ENCODE results near the gene GNAZ. TPM values are rescaled to one million over a fixed set of nuclear protein-coding genes. Genes with fewer than 3 reads are reported as not detected.
"Not testable (repeated sequence)": the region's sequence is repeated elsewhere in the genome, so short reads cannot be mapped to it uniquely, and the experiment has no call there.

Gene GNAZ
- polyA plus RNA-seq, 1 donor = 4.7 TPM

DNA sequence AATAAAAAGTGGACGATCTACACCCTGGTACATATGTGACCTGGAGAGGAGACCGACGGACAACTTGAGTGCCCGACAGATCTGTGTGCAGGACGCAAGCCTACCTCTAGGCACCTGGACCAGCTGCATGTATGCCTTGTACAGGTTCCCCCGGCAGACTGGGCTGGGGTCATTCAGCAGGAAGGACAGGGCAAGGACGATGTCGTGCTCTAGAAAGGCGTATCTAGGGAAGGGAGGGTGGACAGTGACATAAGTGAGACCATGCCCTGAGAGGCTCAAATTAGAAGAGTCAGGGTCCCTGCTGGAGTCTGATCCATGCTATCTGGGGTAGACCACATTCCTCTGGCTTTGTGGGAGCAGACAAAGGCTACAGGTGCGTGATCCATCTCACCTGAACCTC, 63.6 kb downstream of the GNAZ start:
- DNase-seq = no peak

- DNase-seq = not testable (repeated sequence)
Observed at GRCh38 chr22:23136991-23137390, 66.7 kb downstream of the GNAZ start.

DNA sequence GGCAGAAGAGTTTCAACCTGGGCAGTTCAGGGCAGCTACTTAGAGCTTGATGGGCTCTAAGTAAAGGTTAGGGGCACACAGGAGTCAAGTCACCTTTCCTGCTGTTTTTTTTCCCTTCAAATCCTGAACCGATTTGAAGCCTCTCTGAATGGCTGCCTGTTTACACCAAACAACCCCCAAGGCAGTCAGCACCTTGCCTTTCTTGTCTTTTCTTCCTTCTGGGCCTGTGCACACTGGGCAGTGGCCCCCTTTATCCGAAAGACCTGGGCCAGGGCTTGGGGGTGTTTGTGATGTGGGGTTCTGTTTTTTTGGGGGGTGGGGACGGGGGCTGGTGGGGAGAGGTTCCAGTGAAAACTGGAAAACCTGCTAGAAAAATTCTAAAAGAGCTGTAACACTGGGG, 67.1 kb downstream of the GNAZ start:
- no peak for DNase-seq

- DNase-seq = no peak
Observed at GRCh38 chr22:23137905-23138561, 67.7 kb downstream of the GNAZ start.

- DNase-seq = no peak
Observed at GRCh38 chr22:23138584-23139435, 68.5 kb downstream of the GNAZ start.

GRCh38 chr22:23140385-23140784, 70.1 kb downstream of the GNAZ start:
- no peak for DNase-seq

DNA sequence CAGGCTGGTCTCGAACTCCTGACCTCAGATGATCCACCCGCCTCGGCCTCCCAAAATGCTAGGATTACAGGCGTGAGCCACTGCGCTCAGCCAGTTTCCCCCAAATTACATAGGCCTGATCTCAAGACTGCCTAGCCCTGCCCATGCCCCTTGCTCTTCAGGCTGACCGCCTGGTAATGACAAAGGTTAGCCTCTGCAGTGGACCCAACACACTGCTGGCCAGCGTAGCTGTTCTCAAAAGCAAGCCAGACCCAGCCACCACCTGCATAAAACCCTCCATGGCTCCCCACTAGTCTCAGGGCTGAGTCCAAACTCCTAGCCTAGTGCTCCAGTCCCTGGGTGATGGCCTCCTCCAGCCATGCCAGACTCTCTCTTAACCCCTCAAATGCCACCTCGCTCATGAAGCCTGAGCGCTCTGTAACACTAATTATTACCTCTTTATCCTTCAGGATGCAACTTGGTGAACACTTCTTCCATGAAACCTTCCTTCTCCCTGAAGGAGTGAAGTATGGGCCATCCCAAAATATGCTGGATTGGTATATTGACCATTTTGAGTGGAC, 72.3 kb downstream of the GNAZ start:
- DNase-seq = no peak

DNA sequence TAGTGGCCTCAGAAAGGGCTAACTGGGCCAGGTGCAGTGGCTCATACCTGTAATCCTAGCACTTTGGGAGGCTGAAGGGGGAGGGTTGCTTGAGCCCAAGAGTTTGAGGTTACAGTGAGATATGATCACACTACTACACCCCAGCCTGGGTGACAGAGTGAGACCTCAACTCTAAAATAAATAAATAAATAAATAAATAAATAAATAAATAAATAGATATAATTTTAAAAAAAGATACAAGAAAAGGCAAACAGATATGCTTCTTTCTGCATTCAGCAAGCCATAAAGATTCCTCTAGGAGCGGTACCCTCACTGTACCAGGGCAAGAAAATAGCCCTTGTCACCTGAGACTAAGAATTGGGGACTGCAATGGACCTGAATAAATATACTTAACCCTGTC, 72.8 kb downstream of the GNAZ start:
- no peak for DNase-seq

- no peak for DNase-seq
Observed at GRCh38 chr22:23144432-23144831, 74.1 kb downstream of the GNAZ start.

- DNase-seq = peak; percentile 97
Observed at GRCh38 chr22:23144932-23145877, 74.9 kb downstream of the GNAZ start, which contains the start of gene RAB36. RAB36 (plus strand) TSS chr22:23145477; CDS start chr22:23146617, 1,140 bp downstream.

DNA sequence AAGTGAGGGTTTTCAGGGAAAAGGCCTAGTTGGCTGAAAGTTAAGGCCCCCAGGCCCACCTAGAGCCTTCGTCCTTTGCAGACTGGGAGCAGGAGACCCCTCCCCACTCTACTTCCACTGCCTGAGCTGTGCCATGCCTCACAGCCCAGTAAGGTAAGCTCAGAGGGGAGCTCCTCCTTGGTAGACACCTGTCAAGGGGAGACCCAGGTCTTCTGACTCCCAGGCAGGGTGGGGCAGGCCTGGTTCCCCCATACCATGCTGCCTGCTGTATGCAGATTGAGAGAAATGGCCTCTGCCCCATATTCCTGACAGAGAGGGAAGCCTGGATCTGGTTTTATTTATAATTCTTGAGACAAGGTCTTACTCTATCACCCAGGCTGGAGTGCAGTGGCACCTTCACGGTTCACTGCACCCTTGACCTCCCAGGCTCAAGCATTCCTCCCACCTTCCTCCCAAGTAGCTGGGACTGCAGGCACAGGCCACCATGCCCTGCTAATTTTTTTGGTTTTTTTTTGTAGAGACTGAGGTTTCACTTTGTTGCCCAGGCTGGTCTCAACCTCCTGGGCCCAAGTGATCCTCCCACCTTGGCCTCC, 75.7 kb downstream of the GNAZ start:
- no peak for DNase-seq

- DNase-seq = no peak
Observed at GRCh38 chr22:23146478-23147205, 76.3 kb downstream of the GNAZ start.

DNA sequence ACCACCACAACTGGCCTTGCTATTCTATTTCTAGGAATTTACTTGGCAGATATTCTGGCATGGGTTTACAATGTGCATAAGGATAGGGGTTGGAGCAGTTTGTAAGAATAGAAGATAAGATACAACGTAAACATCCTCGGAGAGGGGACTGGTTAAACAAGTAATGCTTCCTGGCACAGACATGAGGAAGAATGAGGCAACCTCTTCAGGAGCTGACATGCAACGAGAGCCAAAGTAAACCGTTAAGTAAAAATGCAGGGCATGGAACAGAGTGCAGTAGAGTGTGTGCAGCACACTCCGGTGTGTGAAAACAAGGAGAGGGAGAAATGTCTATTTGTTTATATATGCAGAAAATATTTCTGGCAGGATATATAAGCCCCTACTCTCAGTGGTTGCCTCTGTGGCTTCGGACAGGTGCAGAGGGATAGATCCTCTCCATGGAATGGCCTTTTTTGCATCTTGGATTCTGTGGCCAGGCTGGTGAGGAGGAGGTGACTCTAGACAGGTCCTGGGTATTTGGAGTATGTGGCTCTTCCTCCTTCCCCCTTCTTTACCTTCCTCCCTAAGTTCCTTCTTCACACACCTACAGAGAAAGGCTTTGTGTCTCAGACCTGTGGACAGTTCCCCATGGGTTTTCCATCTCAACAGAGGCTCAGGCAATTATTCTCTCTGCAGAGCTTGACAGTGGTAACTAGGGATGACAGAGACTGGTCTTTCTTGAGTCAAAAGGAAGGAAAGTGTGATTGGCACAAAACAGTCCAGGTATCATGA, 77.5 kb downstream of the GNAZ start:
- no peak for DNase-seq

- DNase-seq = no peak
Observed at GRCh38 chr22:23149743-23150238, 79.5 kb downstream of the GNAZ start.

GRCh38 chr22:23150762-23151161, 80.4 kb downstream of the GNAZ start:
- DNase-seq = no peak

- DNase-seq = no peak
Observed at GRCh38 chr22:23151827-23152226, 81.5 kb downstream of the GNAZ start.

GRCh38 chr22:23152238-23153114, 82.2 kb downstream of the GNAZ start:
- DNase-seq = no peak

DNA sequence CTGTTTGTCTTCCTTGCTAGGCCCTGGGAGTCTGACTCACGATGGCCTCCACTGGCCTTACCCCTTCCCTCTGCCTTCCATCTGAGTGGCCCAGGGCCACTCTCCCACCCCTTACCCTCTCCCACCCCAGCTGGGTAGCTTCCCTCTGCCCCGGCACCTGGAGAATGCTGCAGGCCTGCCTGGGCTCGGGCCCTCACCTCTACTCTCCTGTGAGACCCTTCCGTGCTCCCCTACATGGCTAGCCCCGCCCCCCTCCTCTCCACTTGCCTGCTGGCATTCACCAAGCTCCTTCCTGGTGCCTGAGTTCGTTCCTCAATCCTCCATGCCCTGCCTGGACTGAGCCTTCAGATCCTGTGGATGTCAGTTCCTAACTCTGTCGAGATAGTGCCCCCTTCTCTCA, 83.7 kb downstream of the GNAZ start:
- DNase-seq = no peak

GRCh38 chr22:23154461-23154860, 84.1 kb downstream of the GNAZ start:
- DNase-seq = no peak

Data from left kidney (tissue), 2 donors.